OCI-LY7 (cell line): ENCODE measurements around the gene ZSWIM9. TPM values are rescaled to one million over a fixed set of nuclear protein-coding genes. Genes with fewer than 3 reads are reported as not detected.
"Not testable (repeated sequence)": the region's sequence is repeated elsewhere in the genome, so short reads cannot be mapped to it uniquely, and the experiment has no call there.

ENCODE experiments used
- BruUV-seq: library from RNA; stranded (reverse); fragments of 400-500 nt; replicated peaks from 2 replicates; lab custom pipeline; 2021; lab: Mats Ljungman, UMichigan
- CTCF ChIA-PET: fragments of 300-600 bp; sonication (Branson Sonifier 250); formaldehyde crosslinking; loops from one replicate; lab custom pipeline; 2022; ENCODE audit warnings: antibody characterized with exemption; ENCODE audit not compliant: unreplicated experiment; lab: Charles Lee
- POLR2A ChIA-PET: fragments of 300-600 bp; sonication (Branson Sonifier 250); formaldehyde crosslinking; loops from one replicate; lab custom pipeline; 2022; ENCODE audit warnings: antibody characterized with exemption; lab: Charles Lee
- DNase-seq: peaks from one replicate; pipeline ENCODE4 v3.0.0-alpha.2; 2015; ENCODE audit warnings: low spot score
- H2AFZ ChIP-seq: fragments of 200-600 bp; sonication (generic), shearing (Covaris generic); 2 replicates; pipeline ENCODE4 v1.6.1; 2014; ENCODE audit warnings: mild to moderate bottlenecking, antibody characterized with exemption, low read length, moderate library complexity
- H3K27ac ChIP-seq: fragments of 200-600 bp; sonication (generic); 2 replicates; pipeline ENCODE4 v1.5.1; 2014; ENCODE audit warnings: mixed run types, low read depth, mild to moderate bottlenecking, moderate library complexity, low read length, inconsistent platforms; ENCODE audit not compliant: poor library complexity, severe bottlenecking
- H3K36me3 ChIP-seq: fragments of 200-600 bp; sonication (generic); 2 replicates; pipeline ENCODE4 v1.6.1; 2014; ENCODE audit warnings: mild to moderate bottlenecking, antibody characterized with exemption, low read length, moderate library complexity, mixed read lengths; ENCODE audit not compliant: insufficient read depth
- H3K4me1 ChIP-seq: fragments of 200-600 bp; sonication (generic); 2 replicates; pipeline ENCODE4 v1.5.1; 2014; ENCODE audit warnings: mild to moderate bottlenecking, low read length; ENCODE audit not compliant: insufficient read depth, poor library complexity, severe bottlenecking
- H3K4me2 ChIP-seq: fragments of 200-600 bp; sonication (generic); 2 replicates; pipeline ENCODE4 v1.6.1; 2014; ENCODE audit warnings: mild to moderate bottlenecking, low read length
- H3K4me3 ChIP-seq: fragments of 200-600 bp; sonication (generic); 2 replicates; pipeline ENCODE4 v1.5.1; 2014; ENCODE audit warnings: mild to moderate bottlenecking, low read depth, low read length; ENCODE audit not compliant: poor library complexity, severe bottlenecking
- H3K79me2 ChIP-seq: fragments of 200-600 bp; sonication (generic); 2 replicates; pipeline ENCODE4 v1.6.1; 2016; ENCODE audit warnings: low read depth, mild to moderate bottlenecking, low read length, moderate library complexity, mixed read lengths; ENCODE audit not compliant: insufficient read depth
- H3K9me2 ChIP-seq: fragments of 200-600 bp; sonication (generic); 2 replicates; pipeline ENCODE4 v1.6.1; 2016; ENCODE audit warnings: mild to moderate bottlenecking, low read length, mixed read lengths; ENCODE audit not compliant: insufficient read depth
- H3K9me3 ChIP-seq: fragments of 200-600 bp; sonication (generic); 2 replicates; pipeline ENCODE4 v1.6.1; 2014; ENCODE audit warnings: mild to moderate bottlenecking, mixed run types, low read length, mixed read lengths
- H4K20me1 ChIP-seq: fragments of 200-600 bp; sonication (generic); 2 replicates; pipeline ENCODE4 v1.6.1; 2014; ENCODE audit warnings: mild to moderate bottlenecking, antibody characterized with exemption, low read length, moderate library complexity, mixed read lengths; ENCODE audit not compliant: insufficient read depth
- EZH2phosphoT487 ChIP-seq: fragments of 200-600 bp; sonication (generic); IDR thresholded peaks from 2 replicates; pipeline ENCODE4 v1.6.1; 2018; ENCODE audit warnings: low read depth, borderline replicate concordance, mild to moderate bottlenecking, mixed run types, antibody characterized with exemption, low read length, moderate library complexity, mixed read lengths
- intact Hi-C: fragments of 100-400 bp; cut with micrococcal nuclease; formaldehyde crosslinking; loops from one replicate; pipeline ENCODE4 v1.10.0; 2022; ENCODE audit not compliant: unreplicated experiment
- total RNA-seq, 2 experiments: library from RNA; depleted of rRNA in 1 of 2; stranded (reverse); fragments of >200 nt in 1 of 2; shearing (Covaris generic) in 1 of 2; gene quantifications; 2 replicates each; pipeline ENCODE4 v1.2.3, GENCODE V29; 2014 to 2022
- TF ChIP-seq, protein P1 (sequence below): fragments of 200-600 bp; sonication (generic); conservative IDR thresholded peaks from 2 replicates; pipeline ENCODE4 v1.5.1; 2014; ENCODE audit warnings: mild to moderate bottlenecking, antibody characterized with exemption, low read length, moderate library complexity, mixed read lengths

The ZSWIM9 gene
- total RNA-seq, 2 experiments from 2014 or later: 4.5 to 10.5 TPM

DNA sequence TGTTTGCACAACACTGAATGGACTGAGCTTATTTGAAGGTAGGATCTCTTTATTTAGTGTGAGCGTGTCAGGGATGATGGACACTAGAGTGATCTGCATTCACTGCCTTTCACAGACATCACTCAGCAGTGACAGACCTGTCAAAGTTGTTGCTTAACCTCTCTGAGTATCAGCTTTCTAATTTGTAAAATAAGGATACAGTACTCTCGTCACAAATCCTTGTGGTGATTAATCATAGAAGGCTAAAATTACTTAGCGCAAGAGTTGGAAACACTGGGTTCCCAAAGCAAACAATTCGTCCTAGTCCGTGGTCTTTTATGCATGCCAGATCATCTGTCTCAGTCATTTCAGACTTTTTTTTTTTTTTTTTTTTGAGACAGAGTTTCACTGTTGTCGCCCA lies 68.6 kb downstream of the ZSWIM9 start:
- peaks cover under 1% of the 10 kb centered on the region for H3K4me1 ChIP-seq
- H3K79me2 ChIP-seq: peaks cover under 1% of the 10 kb centered on the region; the same call in 1 of the 2 replicates
- no peak overlapping the region for H3K4me2 ChIP-seq
- POLR2A ChIA-PET: no interaction called here
- H2AFZ ChIP-seq: no peak overlapping the region
- CTCF ChIA-PET: no interaction called here
- no peak for DNase-seq
- no peak overlapping the region for H3K4me3 ChIP-seq
- H3K36me3 ChIP-seq: peaks cover 81% of the 10 kb centered on the region
- BruUV-seq: no TSS peak
- H3K9me3 ChIP-seq: no peaks in the 10 kb centered on the region
- H4K20me1 ChIP-seq: no peaks in the 10 kb centered on the region
- TF ChIP-seq, protein P1, sequence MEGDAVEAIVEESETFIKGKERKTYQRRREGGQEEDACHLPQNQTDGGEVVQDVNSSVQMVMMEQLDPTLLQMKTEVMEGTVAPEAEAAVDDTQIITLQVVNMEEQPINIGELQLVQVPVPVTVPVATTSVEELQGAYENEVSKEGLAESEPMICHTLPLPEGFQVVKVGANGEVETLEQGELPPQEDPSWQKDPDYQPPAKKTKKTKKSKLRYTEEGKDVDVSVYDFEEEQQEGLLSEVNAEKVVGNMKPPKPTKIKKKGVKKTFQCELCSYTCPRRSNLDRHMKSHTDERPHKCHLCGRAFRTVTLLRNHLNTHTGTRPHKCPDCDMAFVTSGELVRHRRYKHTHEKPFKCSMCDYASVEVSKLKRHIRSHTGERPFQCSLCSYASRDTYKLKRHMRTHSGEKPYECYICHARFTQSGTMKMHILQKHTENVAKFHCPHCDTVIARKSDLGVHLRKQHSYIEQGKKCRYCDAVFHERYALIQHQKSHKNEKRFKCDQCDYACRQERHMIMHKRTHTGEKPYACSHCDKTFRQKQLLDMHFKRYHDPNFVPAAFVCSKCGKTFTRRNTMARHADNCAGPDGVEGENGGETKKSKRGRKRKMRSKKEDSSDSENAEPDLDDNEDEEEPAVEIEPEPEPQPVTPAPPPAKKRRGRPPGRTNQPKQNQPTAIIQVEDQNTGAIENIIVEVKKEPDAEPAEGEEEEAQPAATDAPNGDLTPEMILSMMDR: no peak
- TF ChIP-seq EZH2phosphoT487: no peak
- H3K27ac ChIP-seq: no peak overlapping the region
- intact Hi-C loops: no loop called here
- no peaks in the 10 kb centered on the region for H3K9me2 ChIP-seq

DNA sequence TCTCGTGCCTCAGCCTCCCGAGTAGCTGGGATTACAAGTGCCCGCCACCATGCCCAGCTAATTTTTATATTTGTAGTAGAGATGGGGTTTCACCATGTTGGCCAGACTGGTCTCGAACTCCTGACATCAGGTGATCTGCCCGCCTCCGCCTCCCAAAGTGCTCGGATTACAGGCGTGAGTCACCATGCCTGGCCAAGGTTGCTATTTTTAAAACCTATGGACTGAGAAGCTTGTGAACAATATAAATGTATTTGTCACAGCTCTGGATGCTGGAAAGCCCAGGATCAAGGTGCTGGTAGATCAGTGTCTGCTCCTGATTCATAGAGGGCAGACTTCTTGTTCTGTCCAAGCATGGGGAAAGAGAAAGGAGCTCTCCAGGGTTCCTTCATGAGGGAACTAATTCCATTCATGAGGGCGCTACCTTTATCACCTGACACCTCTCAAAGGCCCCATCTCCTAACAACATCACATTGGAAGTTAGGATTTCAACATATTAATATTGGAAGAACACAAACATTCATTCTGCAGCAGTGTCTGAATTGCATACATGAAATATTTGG lies 69.2 kb downstream of the ZSWIM9 start:
- no peak for DNase-seq
- no peaks in the 10 kb centered on the region for H3K9me3 ChIP-seq
- POLR2A ChIA-PET: no interaction called here
- no TSS peak for BruUV-seq
- CTCF ChIA-PET: no interaction called here
- H3K4me1 ChIP-seq: peaks cover 6% of the 10 kb centered on the region
- H3K36me3 ChIP-seq: peaks cover 78% of the 10 kb centered on the region
- no peak overlapping the region for H2AFZ ChIP-seq
- H3K9me2 ChIP-seq: no peaks in the 10 kb centered on the region
- TF ChIP-seq, protein P1: no peak
- no peak for TF ChIP-seq EZH2phosphoT487
- H3K27ac ChIP-seq: no peak overlapping the region
- no peak overlapping the region for H3K4me2 ChIP-seq
- H3K79me2 ChIP-seq: peaks cover 6% of the 10 kb centered on the region; the same call in 1 of the 2 replicates
- H3K4me3 ChIP-seq: no peak overlapping the region
- intact Hi-C loops: no loop called here
- H4K20me1 ChIP-seq: no peaks in the 10 kb centered on the region

DNA sequence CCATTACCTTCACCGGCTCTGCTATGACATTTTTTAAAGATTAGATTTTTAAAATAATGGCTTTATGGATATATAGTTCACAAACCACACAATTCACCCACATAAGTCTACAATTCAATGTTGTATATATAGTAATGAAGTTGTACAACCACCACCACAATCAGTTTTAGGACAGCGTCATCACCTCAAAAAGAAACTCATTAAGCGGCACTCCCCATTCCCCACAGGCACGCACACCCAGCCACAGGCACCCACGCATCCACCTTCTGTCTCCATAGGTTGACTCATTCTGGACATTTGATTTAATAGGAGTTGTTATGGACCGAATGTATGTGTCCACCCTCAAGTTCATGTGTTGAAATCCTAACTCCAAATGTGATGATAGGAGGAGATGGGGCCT lies 71.3 kb downstream of the ZSWIM9 start:
- CTCF ChIA-PET, H4K20me1 ChIP-seq, H3K4me2 ChIP-seq, H2AFZ ChIP-seq, intact Hi-C loops, H3K27ac ChIP-seq, H3K4me3 ChIP-seq, POLR2A ChIA-PET, H3K9me2 ChIP-seq, DNase-seq, BruUV-seq, H3K9me3 ChIP-seq: not testable (repeated sequence)
- Histone ChIP-seq H3K36me3 (peaks cover 77% of the 10 kb centered on the region), H3K4me1 (peaks cover 13% of the 10 kb centered on the region), H3K79me2 (peaks cover 24% of the 10 kb centered on the region; the same call in 1 of the 2 replicates)
